HL-60/S4 treated with phorbol 12-myristate 13-acetate at 8.2 ng/mL for 4 days and 3 days (cell line): Measurements from ENCODE around the gene RERE.

Experiments used
- in situ Hi-C: fragments of 300-500 bp; cut with MboI; formaldehyde crosslinking; loops from 2 replicates; pipeline ENCODE4 v1.15.0; 2022; ENCODE audit warnings: low sequenced_read_pairs

Gene RERE

GRCh38 chr1:8671306-8671917, 146.0 kb downstream of the RERE start:
- in situ Hi-C loops, result no loop called here

GRCh38 chr1:8670371-8670818, 147.0 kb downstream of the RERE start:
- in situ Hi-C loops, result no loop called here

- in situ Hi-C loops, result no loop called here
These were observed 147.7 kb downstream of the RERE start for GRCh38 chr1:8669606-8670335.

GRCh38 chr1:8667869-8668594, 149.4 kb downstream of the RERE start:
- in situ Hi-C loops, result no loop called here

DNA sequence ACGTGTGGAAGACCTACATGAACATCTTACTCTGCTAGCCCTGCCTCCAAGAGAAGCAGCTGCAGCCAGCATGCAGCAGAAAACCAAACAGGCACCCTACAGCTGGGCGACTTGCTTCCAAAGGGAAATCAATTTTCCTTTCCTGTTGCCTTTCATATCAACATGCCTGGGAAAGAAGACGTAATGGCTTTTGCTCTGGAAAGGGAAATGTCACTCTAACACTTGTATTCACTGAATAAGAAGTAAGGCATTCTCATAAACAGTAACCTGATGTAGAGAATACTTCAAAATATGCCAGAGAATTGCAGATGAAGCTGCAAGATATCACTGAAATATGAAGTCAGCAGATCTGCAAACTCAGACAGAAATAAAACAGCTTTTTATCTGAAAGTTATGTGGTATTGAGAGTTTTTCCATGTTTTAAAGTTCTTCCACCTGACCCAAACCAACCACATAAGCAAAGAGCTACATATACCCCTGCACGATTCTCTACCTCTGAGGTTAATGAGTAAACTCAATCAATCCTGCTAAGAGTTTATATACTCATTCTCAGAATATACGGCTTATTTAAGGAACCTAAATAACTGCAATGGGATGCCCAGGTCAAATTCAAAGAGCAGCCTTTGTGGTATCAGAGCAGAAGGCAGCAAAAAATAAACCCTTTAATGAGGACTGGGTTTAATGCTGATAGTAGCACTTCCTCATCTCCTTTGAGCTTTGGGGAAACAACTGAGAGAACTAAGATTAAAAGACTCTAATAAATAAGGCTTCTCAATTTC, 150.9 kb downstream of the RERE start:
- in situ Hi-C loops, result no loop called here

DNA sequence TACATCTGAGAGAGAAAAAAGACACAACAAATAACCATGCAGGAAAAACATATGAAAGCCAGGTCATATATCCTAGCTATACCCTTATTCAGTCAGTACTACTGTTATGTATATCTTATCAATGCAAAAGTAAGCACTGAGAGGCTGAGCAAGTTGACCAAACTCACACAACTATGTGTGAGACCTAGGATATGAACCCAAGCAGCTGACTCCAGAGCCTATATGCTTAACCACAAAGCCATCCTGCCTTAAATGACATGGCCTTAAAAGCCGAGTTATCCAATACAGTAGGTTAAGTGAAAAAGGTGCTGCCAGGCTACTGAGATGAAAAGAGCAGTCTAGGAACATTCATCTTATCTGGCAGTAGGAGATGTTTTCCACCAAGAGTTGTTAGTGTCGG, 151.6 kb downstream of the RERE start:
- in situ Hi-C loops, result no loop called here

GRCh38 chr1:8664887-8665286, 152.6 kb downstream of the RERE start:
- in situ Hi-C loops, result no loop called here

DNA sequence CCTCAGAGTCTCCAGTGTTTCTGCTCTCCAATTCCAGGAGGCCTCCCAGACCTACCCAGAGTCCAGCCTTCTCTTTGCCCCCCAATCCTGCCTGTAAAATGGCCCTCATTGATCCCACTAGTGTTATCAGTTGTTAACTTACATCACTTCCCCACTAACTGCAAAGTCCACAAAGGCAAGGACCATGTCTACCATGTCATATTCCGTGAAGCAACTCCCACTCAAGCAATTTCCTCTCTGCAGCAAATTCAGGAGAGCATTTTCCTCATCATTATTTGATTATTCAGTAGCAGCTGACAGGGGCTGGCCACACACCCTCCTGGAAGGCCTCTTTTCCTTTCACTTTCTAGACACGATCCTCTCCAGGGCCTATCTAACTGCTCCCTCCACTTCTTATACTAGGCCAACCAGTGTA, 153.5 kb downstream of the RERE start:
- in situ Hi-C loops, result no loop called here

- in situ Hi-C loops, result no loop called here
These were observed 154.2 kb downstream of the RERE start for GRCh38 chr1:8663090-8663802.

- in situ Hi-C loops, result no loop called here
These were observed 154.9 kb downstream of the RERE start for GRCh38 chr1:8662380-8663072.

DNA sequence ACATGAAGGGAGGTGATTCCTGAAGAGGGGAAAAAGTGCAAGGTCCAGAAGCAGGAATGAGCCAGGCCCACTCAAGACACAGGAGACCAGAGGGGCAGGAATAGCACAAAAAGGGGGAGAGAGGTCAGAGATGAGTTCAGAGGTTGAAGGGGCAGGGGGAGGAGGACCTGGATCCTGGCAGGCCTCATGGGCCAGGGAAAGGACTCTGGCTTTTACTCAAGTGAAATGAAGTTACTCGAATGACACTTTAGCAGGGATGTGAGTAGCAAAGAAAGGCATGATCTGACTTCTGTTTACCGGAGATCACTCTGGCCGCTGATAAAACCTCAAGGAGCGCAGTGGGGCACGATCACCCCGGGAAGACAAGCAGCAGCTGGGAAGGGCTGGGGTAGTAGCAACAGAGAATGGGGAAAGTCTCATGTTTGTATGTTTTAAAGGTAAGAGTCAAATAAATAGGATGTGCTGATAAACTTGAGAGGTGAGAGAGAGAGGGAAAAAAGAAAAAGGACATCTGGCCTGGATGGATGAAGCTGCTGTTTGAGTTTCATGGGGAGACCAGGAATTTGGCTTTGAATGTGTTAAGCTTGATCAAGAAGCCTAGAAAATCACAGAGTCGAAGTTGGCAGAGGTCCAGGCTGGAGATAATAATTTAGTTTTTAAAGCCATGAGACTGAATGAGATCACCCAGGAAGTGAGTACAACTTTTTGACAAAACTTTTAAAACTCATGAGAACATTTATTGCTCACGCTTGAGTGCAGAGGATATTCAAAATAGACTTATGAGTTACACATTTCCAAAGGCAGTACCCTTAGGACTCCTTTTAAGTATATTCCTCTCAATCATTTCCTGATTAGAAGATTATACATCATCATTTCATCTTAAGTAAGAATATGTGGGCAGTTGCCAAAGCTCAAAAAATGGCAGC, 156.0 kb downstream of the RERE start:
- in situ Hi-C loops, result no loop called here

DNA sequence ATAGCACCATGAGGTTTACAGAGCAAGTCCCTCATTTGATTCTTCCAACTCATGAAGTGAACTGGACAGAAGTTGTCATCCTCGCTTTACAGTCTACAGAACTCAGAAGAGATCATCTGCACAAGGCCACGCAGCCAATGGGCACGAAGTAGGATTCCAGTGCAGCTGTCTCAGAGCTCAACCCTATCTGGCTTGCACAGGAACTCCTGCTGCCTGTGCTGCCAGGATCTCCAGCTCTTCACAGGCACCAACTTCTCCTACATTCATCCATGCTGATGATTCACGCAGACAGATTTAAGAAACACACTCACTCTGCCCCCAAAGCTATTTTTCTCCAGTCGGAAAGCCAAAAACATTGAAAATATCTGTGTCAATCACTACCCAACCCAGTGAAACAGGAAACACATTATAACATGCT, 157.0 kb downstream of the RERE start:
- in situ Hi-C loops, result no loop called here

GRCh38 chr1:8659593-8659992, 157.8 kb downstream of the RERE start:
- in situ Hi-C loops, result no loop called here

- in situ Hi-C loops, result no loop called here
These were observed 163.6 kb downstream of the RERE start for GRCh38 chr1:8653878-8654277.

DNA sequence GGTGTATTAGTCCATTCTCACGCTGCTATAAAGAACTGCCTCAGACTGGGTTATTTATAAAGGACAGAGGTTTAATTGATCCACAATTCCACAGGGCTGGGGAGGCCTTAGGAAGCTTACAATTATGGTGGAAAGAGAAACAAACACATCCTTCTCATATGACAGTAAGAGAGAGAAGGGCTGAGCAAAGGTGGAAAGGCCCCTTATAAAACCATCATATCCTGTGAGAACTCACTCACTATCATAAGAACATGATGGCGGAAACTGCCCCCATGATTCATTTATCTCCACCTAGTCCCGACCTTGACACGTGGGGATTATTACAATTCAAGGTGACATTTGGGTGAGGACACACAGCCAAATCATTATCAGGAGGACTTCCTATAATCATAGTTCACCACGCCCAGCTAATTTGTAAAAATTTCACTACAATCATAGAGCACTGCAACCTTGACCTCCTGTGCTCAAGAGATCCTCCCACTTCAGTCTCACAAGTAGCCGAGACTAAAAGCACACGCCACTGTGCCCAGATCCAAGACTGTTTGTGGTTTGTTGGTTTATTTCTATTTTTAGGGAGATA, 164.9 kb downstream of the RERE start:
- in situ Hi-C loops, result no loop called here

- in situ Hi-C loops, result no loop called here
These were observed 165.5 kb downstream of the RERE start for GRCh38 chr1:8651962-8652361.

GRCh38 chr1:8651236-8651890, 166.1 kb downstream of the RERE start:
- in situ Hi-C loops, result no loop called here

DNA sequence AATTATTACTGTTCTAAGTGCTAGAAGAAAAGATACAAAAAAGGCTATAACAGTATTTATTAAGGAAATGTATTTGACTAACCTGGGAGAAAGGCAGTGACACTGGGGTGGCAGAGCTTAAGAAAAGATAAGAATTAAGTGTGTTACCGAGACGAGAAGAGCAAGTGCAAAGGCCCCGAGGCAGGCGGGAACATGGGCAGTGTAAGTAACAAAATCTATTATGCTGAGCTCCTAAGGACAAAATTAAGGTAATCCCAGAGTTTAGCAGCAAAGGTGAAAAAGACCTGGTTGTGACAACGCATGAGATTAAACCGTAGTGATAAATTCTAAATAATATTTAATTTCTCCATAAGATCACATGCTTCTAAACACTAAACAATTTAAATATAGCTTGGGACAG, 167.6 kb downstream of the RERE start:
- in situ Hi-C loops, result no loop called here
